GM19467 (cell line): ENCODE measurements around the gene CARM1.
"Not testable (repeated sequence)": the region's sequence is repeated elsewhere in the genome, so short reads cannot be mapped to it uniquely, and the experiment has no call there.

Experiments
- ATAC-seq: cut with Tn5 transposase; IDR thresholded peaks from one replicate; pipeline ENCODE4 v1.9.1; 2021; ENCODE audit warnings: mild to moderate bottlenecking, moderate library complexity; ENCODE audit not compliant: unreplicated experiment

CARM1 gene

GRCh38 chr19:10927730-10928562 lies 56.6 kb downstream of the CARM1 start:
- no peak for ATAC-seq

GRCh38 chr19:10928563-10929401 lies 57.4 kb downstream of the CARM1 start, which contains the start of the genes TIMM29 and YIPF2:
Gene TIMM29, plus strand, starts transcription at chr19:10928811. Its CDS starts 12 bp downstream, at chr19:10928823.
Gene YIPF2, minus strand, starts transcription at chr19:10928639. Its CDS starts 229 bp downstream, at chr19:10928410.
- ATAC-seq: peak; percentile 83

GRCh38 chr19:10929402-10929794 lies 58.0 kb downstream of the CARM1 start:
- no peak for ATAC-seq

- ATAC-seq: no peak
Measured at GRCh38 chr19:10935371-10936059, 64.2 kb downstream of the CARM1 start.

- ATAC-seq: no peak
Measured at GRCh38 chr19:10936661-10937084, 65.3 kb downstream of the CARM1 start.

GRCh38 chr19:10941649-10942048 lies 70.3 kb downstream of the CARM1 start:
- ATAC-seq: not testable (repeated sequence)

- not testable (repeated sequence) for ATAC-seq
Measured at GRCh38 chr19:10943412-10943811, 72.1 kb downstream of the CARM1 start.

- ATAC-seq: no peak
Measured at GRCh38 chr19:10945264-10945663, 73.9 kb downstream of the CARM1 start.

GRCh38 chr19:10946958-10947657 lies 75.8 kb downstream of the CARM1 start:
- ATAC-seq: no peak

- no peak for ATAC-seq
Measured at GRCh38 chr19:10952809-10953208, 81.5 kb downstream of the CARM1 start.

GRCh38 chr19:10959277-10959968 lies 88.1 kb downstream of the CARM1 start:
- ATAC-seq: not testable (repeated sequence)

- peak; percentile 69 for ATAC-seq
Measured at GRCh38 chr19:10960314-10961072, 89.1 kb downstream of the CARM1 start, which contains the start of gene SMARCA4. Gene SMARCA4, plus strand, starts transcription at chr19:10961030. Its CDS starts 23,122 bp downstream, at chr19:10984152.

GRCh38 chr19:10961073-10961860 lies 89.9 kb downstream of the CARM1 start:
- ATAC-seq: peak; percentile 30

- ATAC-seq: no peak
Measured at GRCh38 chr19:10962863-10963262, 91.5 kb downstream of the CARM1 start.

GRCh38 chr19:10963865-10964264 lies 92.5 kb downstream of the CARM1 start:
- no peak for ATAC-seq

- ATAC-seq: no peak
Measured at GRCh38 chr19:10964903-10965302, 93.5 kb downstream of the CARM1 start.

GRCh38 chr19:10965398-10965797 lies 94.0 kb downstream of the CARM1 start:
- ATAC-seq: no peak

- ATAC-seq: no peak
Measured at GRCh38 chr19:10966809-10967208, 95.5 kb downstream of the CARM1 start.
